ENCODE data around the gene BARHL1. TPM values are rescaled to one million over a fixed set of nuclear protein-coding genes. Genes with fewer than 3 reads are reported as not detected.

BARHL1 gene
- total and polyA plus RNA-seq, 2 donors (not counting 3 experiments of a cell fraction or from before 2014, with no cell fraction given): not detected

- Histone ChIP-seq H2AFZ (ENCODE audit: low read depth, low read length) (no peak overlapping the region), H3K27me3 (ENCODE audit: control insufficient read depth in 2 of 2, insufficient read depth in 2 of 2, low read length in 2 of 2) (peaks cover 0 to 3% of the 10 kb centered on the region in 2 experiments), H3K9me3 (replicated peaks; ENCODE audit: control insufficient read depth, insufficient read depth, low read length) (no peaks in the 10 kb centered on the region), H3K4me1 (ENCODE audit: control insufficient read depth, extremely low read depth, insufficient read depth, low read length) (no peaks in the 10 kb centered on the region), H3K4me3 (replicated peaks in 1 of 3; ENCODE audit: insufficient read depth in 1 of 3, low read depth in 1 of 3, low read length in 3 of 3) (no peak overlapping the region), H3K9ac (replicated peaks; ENCODE audit: extremely low read depth, insufficient read depth, low read length) (no peak overlapping the region), H4K20me1 (replicated peaks; ENCODE audit: control insufficient read depth, extremely low read depth, insufficient read depth, low read length) (no peaks in the 10 kb centered on the region), H3K36me3 (ENCODE audit: control insufficient read depth in 2 of 2, extremely low read depth in 1 of 2, insufficient read depth in 2 of 2, low read length in 2 of 2) (no peaks in the 10 kb centered on the region), H3K79me2 (ENCODE audit: control insufficient read depth, insufficient read depth, low read length) (no peaks in the 10 kb centered on the region), H3K27ac (ENCODE audit: insufficient read depth, low read depth, low read length) (no peak overlapping the region), H3K4me2 (ENCODE audit: insufficient read depth, low read length) (no peak overlapping the region), H3K9me1 (replicated peaks; ENCODE audit: control insufficient read depth, extremely low read depth, insufficient read depth, low read length) (no peaks in the 10 kb centered on the region)
- ChIA-PET POLR2A (no interaction called here), CTCF (no interaction called here)
- intact Hi-C loops (cut with micrococcal nuclease) (no loop called here), dilution Hi-C loops (cut with MboI; ENCODE audit: extremely low pct_ligation_motif_present, low sequenced_read_pairs) (no loop called here)
- no peak for DNase-seq (ENCODE audit: low read depth, low spot score)
- FAIRE-seq: no peak
- BruUV-seq (replicated peaks): no TSS peak
- no peak for TF ChIP-seq POLR2AphosphoS5 (IDR thresholded peaks at IDR 0.05; ENCODE audit: insufficient read depth, low read depth, low read length)
- TF ChIP-seq GATA2 (IDR thresholded peaks at IDR 0.05; ENCODE audit: insufficient read depth, insufficient read length, low read depth, low read length): no peak
- no peak for TF ChIP-seq MYC (IDR thresholded peaks at IDR 0.05; ENCODE audit: low read depth, low read length)
- TF ChIP-seq MAX (IDR thresholded peaks at IDR 0.05; ENCODE audit: insufficient read depth, insufficient read length): no peak
- no peak for TF ChIP-seq EZH2 (IDR thresholded peaks at IDR 0.05; ENCODE audit: borderline replicate concordance, low read depth, low read length, severe bottlenecking)
- TF ChIP-seq, protein P1, sequence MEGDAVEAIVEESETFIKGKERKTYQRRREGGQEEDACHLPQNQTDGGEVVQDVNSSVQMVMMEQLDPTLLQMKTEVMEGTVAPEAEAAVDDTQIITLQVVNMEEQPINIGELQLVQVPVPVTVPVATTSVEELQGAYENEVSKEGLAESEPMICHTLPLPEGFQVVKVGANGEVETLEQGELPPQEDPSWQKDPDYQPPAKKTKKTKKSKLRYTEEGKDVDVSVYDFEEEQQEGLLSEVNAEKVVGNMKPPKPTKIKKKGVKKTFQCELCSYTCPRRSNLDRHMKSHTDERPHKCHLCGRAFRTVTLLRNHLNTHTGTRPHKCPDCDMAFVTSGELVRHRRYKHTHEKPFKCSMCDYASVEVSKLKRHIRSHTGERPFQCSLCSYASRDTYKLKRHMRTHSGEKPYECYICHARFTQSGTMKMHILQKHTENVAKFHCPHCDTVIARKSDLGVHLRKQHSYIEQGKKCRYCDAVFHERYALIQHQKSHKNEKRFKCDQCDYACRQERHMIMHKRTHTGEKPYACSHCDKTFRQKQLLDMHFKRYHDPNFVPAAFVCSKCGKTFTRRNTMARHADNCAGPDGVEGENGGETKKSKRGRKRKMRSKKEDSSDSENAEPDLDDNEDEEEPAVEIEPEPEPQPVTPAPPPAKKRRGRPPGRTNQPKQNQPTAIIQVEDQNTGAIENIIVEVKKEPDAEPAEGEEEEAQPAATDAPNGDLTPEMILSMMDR (IDR thresholded peaks at IDR 0.05; ENCODE audit: extremely low read depth in 1 of 2, insufficient read depth in 1 of 2, low read depth in 1 of 2, low read length in 2 of 2): no peak
- no peak for TF ChIP-seq FOS (IDR thresholded peaks at IDR 0.05; ENCODE audit: borderline replicate concordance, insufficient read depth, low read length)
- no peak for TF ChIP-seq JUN (IDR thresholded peaks at IDR 0.05; ENCODE audit: borderline replicate concordance, insufficient read depth, insufficient read length, low read depth)
- TF ChIP-seq POLR2A (IDR thresholded peaks at IDR 0.05; ENCODE audit: low read depth, low read length): no peak
Measured at GRCh38 chr9:132541870-132542830, 40.3 kb upstream of the BARHL1 start.

Measured in endothelial cell of umbilical vein (primary cell).